ENCODE data around the gene PADI3.

DNA sequence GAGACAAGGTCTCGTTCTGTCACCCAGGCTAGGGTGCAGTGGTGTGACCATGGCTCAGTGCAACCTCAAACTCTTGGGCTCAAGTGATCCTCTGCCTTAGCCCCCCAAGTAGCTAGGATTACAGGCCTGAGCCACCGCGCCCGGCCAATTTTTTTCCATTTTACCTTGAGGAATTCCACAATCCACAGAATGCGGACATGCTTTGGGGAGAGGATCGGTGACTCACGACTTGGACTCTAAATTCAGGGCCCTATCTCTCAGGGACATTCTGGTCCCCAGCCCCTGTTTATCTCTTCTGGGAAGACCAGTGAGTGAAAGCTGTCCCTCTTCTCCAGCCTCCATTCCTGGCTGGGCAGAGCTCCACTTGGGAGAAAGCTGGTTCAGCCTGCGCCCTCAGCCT is 38.7 kb upstream of the PADI3 start:
- TF ChIP-seq TAF1 (IDR thresholded peaks at IDR 0.05; ENCODE audit: low read depth) (no peak), YY1 (IDR thresholded peaks at IDR 0.05; ENCODE audit: low read depth) (no peak), NFIC (IDR thresholded peaks at IDR 0.05) (no peak), CREB1 (IDR thresholded peaks at IDR 0.05; ENCODE audit: low read depth) (no peak), RAD21 (IDR thresholded peaks at IDR 0.05; ENCODE audit: low read depth) (no peak), EP300 (IDR thresholded peaks at IDR 0.05; ENCODE audit: borderline replicate concordance) (no peak), TEAD4 (IDR thresholded peaks at IDR 0.05) (no peak), FOXM1 (IDR thresholded peaks at IDR 0.05; ENCODE audit: borderline replicate concordance, low read depth) (no peak)
- TF ChIP-seq, protein P1, sequence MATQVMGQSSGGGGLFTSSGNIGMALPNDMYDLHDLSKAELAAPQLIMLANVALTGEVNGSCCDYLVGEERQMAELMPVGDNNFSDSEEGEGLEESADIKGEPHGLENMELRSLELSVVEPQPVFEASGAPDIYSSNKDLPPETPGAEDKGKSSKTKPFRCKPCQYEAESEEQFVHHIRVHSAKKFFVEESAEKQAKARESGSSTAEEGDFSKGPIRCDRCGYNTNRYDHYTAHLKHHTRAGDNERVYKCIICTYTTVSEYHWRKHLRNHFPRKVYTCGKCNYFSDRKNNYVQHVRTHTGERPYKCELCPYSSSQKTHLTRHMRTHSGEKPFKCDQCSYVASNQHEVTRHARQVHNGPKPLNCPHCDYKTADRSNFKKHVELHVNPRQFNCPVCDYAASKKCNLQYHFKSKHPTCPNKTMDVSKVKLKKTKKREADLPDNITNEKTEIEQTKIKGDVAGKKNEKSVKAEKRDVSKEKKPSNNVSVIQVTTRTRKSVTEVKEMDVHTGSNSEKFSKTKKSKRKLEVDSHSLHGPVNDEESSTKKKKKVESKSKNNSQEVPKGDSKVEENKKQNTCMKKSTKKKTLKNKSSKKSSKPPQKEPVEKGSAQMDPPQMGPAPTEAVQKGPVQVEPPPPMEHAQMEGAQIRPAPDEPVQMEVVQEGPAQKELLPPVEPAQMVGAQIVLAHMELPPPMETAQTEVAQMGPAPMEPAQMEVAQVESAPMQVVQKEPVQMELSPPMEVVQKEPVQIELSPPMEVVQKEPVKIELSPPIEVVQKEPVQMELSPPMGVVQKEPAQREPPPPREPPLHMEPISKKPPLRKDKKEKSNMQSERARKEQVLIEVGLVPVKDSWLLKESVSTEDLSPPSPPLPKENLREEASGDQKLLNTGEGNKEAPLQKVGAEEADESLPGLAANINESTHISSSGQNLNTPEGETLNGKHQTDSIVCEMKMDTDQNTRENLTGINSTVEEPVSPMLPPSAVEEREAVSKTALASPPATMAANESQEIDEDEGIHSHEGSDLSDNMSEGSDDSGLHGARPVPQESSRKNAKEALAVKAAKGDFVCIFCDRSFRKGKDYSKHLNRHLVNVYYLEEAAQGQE (IDR thresholded peaks at IDR 0.05; ENCODE audit: low read depth) = no peak
- TF ChIP-seq, protein P2, sequence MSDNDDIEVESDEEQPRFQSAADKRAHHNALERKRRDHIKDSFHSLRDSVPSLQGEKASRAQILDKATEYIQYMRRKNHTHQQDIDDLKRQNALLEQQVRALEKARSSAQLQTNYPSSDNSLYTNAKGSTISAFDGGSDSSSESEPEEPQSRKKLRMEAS (IDR thresholded peaks at IDR 0.05) = no peak
